ENCODE results near the gene GPBP1.

GPBP1 gene

GRCh38 chr5:57209316-57210040 is 35.6 kb downstream of the GPBP1 start:
- Mint-ChIP-seq H3K27me3 (no peaks in the 10 kb centered on the region), H3K27ac (no peak overlapping the region), H3K9me3 (no peaks in the 10 kb centered on the region), H3K4me1 (ENCODE audit: low read depth) (peaks cover 49% of the 10 kb centered on the region), H3K36me3 (ENCODE audit: low read depth) (peaks cover 54% of the 10 kb centered on the region), H3K4me3 (no peak overlapping the region)
- intact Hi-C loops (cut with micrococcal nuclease) = loop anchor here (5.0 kb wide), 1 partner anchor 32 kb away; no protein-coding TSS in a partner anchor

GRCh38 chr5:57210633-57211032 is 36.8 kb downstream of the GPBP1 start:
- Mint-ChIP-seq H3K9me3 (no peaks in the 10 kb centered on the region), H3K27ac (no peak overlapping the region), H3K4me3 (no peak overlapping the region), H3K36me3 (ENCODE audit: low read depth) (peaks cover 61% of the 10 kb centered on the region), H3K4me1 (ENCODE audit: low read depth) (peaks cover 40% of the 10 kb centered on the region), H3K27me3 (no peaks in the 10 kb centered on the region)
- intact Hi-C loops (cut with micrococcal nuclease) = loop anchor here (5.0 kb wide), 1 partner anchor 33 kb away; no protein-coding TSS in a partner anchor

GRCh38 chr5:57211039-57211438 is 37.2 kb downstream of the GPBP1 start:
- Mint-ChIP-seq H3K4me3 (no peak overlapping the region), H3K4me1 (ENCODE audit: low read depth) (peaks cover 40% of the 10 kb centered on the region), H3K27ac (no peak overlapping the region), H3K36me3 (ENCODE audit: low read depth) (peaks cover 65% of the 10 kb centered on the region), H3K27me3 (no peaks in the 10 kb centered on the region), H3K9me3 (no peaks in the 10 kb centered on the region)
- intact Hi-C loops (cut with micrococcal nuclease) = loop anchor here (5.0 kb wide), 1 partner anchor 34 kb away; no protein-coding TSS in a partner anchor

GRCh38 chr5:57215629-57216195 is 41.9 kb downstream of the GPBP1 start:
- no peak overlapping the region for H3K4me3 Mint-ChIP-seq
- H3K27ac Mint-ChIP-seq = no peak overlapping the region
- peaks cover 72% of the 10 kb centered on the region for H3K36me3 Mint-ChIP-seq (ENCODE audit: low read depth)
- intact Hi-C loops (cut with micrococcal nuclease) = no loop called here
- H3K4me1 Mint-ChIP-seq (ENCODE audit: low read depth) = peaks cover 10% of the 10 kb centered on the region
- H3K9me3 Mint-ChIP-seq = no peaks in the 10 kb centered on the region
- no peaks in the 10 kb centered on the region for H3K27me3 Mint-ChIP-seq

- Mint-ChIP-seq H3K36me3 (ENCODE audit: low read depth) (peaks cover 66% of the 10 kb centered on the region), H3K4me1 (ENCODE audit: low read depth) (peaks cover 5% of the 10 kb centered on the region), H3K27me3 (no peaks in the 10 kb centered on the region), H3K9me3 (no peaks in the 10 kb centered on the region), H3K27ac (no peak overlapping the region), H3K4me3 (no peak overlapping the region)
- intact Hi-C loops (cut with micrococcal nuclease) = no loop called here
These were observed 42.9 kb downstream of the GPBP1 start for GRCh38 chr5:57216714-57217113.

GRCh38 chr5:57219386-57219785 is 45.5 kb downstream of the GPBP1 start:
- H3K9me3 Mint-ChIP-seq = no peaks in the 10 kb centered on the region
- H3K27me3 Mint-ChIP-seq = no peaks in the 10 kb centered on the region
- peaks cover 57% of the 10 kb centered on the region for H3K36me3 Mint-ChIP-seq (ENCODE audit: low read depth)
- no peak overlapping the region for H3K27ac Mint-ChIP-seq
- intact Hi-C loops (cut with micrococcal nuclease) = no loop called here
- peaks cover 5% of the 10 kb centered on the region for H3K4me1 Mint-ChIP-seq (ENCODE audit: low read depth)
- H3K4me3 Mint-ChIP-seq = no peak overlapping the region

GRCh38 chr5:57221049-57221568 is 47.2 kb downstream of the GPBP1 start:
- Mint-ChIP-seq H3K27me3 (no peaks in the 10 kb centered on the region), H3K27ac (no peak overlapping the region), H3K36me3 (ENCODE audit: low read depth) (peaks cover 52% of the 10 kb centered on the region), H3K9me3 (no peaks in the 10 kb centered on the region), H3K4me3 (no peak overlapping the region), H3K4me1 (ENCODE audit: low read depth) (peaks cover 5% of the 10 kb centered on the region)
- intact Hi-C loops (cut with micrococcal nuclease) = loop anchor here (2.0 kb wide), 2 partner anchors 82 to 320 kb away; no protein-coding TSS in a partner anchor

GRCh38 chr5:57225553-57225952 is 51.7 kb downstream of the GPBP1 start:
- Mint-ChIP-seq H3K9me3 (no peaks in the 10 kb centered on the region), H3K27ac (no peak overlapping the region), H3K27me3 (no peaks in the 10 kb centered on the region), H3K4me1 (ENCODE audit: low read depth) (no peaks in the 10 kb centered on the region), H3K4me3 (no peak overlapping the region), H3K36me3 (ENCODE audit: low read depth) (peaks cover 46% of the 10 kb centered on the region)
- intact Hi-C loops (cut with micrococcal nuclease) = no loop called here

- H3K4me1 Mint-ChIP-seq (ENCODE audit: low read depth) = peaks cover 6% of the 10 kb centered on the region
- H3K36me3 Mint-ChIP-seq (ENCODE audit: low read depth) = peaks cover 72% of the 10 kb centered on the region
- H3K4me3 Mint-ChIP-seq = no peak overlapping the region
- H3K9me3 Mint-ChIP-seq = no peaks in the 10 kb centered on the region
- intact Hi-C loops (cut with micrococcal nuclease) = no loop called here
- H3K27me3 Mint-ChIP-seq = no peaks in the 10 kb centered on the region
- H3K27ac Mint-ChIP-seq = no peak overlapping the region
These were observed 55.5 kb downstream of the GPBP1 start for GRCh38 chr5:57229313-57229712.

- peaks cover 78% of the 10 kb centered on the region for H3K36me3 Mint-ChIP-seq (ENCODE audit: low read depth)
These were observed 57.7 kb downstream of the GPBP1 start for GRCh38 chr5:57231607-57232006.

GRCh38 chr5:57232293-57233033 is 58.6 kb downstream of the GPBP1 start:
- Mint-ChIP-seq H3K27ac (no peak overlapping the region), H3K36me3 (ENCODE audit: low read depth) (peaks cover 78% of the 10 kb centered on the region), H3K4me1 (ENCODE audit: low read depth) (peaks cover 6% of the 10 kb centered on the region), H3K27me3 (no peaks in the 10 kb centered on the region), H3K9me3 (no peaks in the 10 kb centered on the region), H3K4me3 (no peak overlapping the region)
- intact Hi-C loops (cut with micrococcal nuclease) = no loop called here

More at GRCh38 chr5:57231607-57232006, 57.7 kb downstream of the GPBP1 start:
- intact Hi-C loops (cut with micrococcal nuclease) = no loop called here
- Mint-ChIP-seq H3K9me3 (no peaks in the 10 kb centered on the region), H3K27me3 (no peaks in the 10 kb centered on the region), H3K27ac (no peak overlapping the region), H3K4me1 (ENCODE audit: low read depth) (peaks cover 6% of the 10 kb centered on the region), H3K4me3 (no peak overlapping the region)

- Mint-ChIP-seq H3K36me3 (ENCODE audit: low read depth) (peaks cover 83% of the 10 kb centered on the region), H3K4me1 (ENCODE audit: low read depth) (peaks cover 8% of the 10 kb centered on the region), H3K9me3 (no peaks in the 10 kb centered on the region), H3K27me3 (no peaks in the 10 kb centered on the region), H3K27ac (no peak overlapping the region), H3K4me3 (no peak overlapping the region)
- intact Hi-C loops (cut with micrococcal nuclease) = no loop called here
These were observed 69.7 kb downstream of the GPBP1 start for GRCh38 chr5:57243286-57244137.

GRCh38 chr5:57244331-57244730 is 70.5 kb downstream of the GPBP1 start:
- no peaks in the 10 kb centered on the region for H3K9me3 Mint-ChIP-seq
- intact Hi-C loops (cut with micrococcal nuclease) = no loop called here
- H3K4me1 Mint-ChIP-seq (ENCODE audit: low read depth) = peaks cover 8% of the 10 kb centered on the region
- peaks cover 84% of the 10 kb centered on the region for H3K36me3 Mint-ChIP-seq (ENCODE audit: low read depth)
- H3K27ac Mint-ChIP-seq = no peak overlapping the region
- no peaks in the 10 kb centered on the region for H3K27me3 Mint-ChIP-seq
- H3K4me3 Mint-ChIP-seq = no peak overlapping the region
